ENCODE measurements around the gene TAOK2.
"Not testable (repeated sequence)": the region's sequence is repeated elsewhere in the genome, so short reads cannot be mapped to it uniquely, and the experiment has no call there.

The TAOK2 gene

DNA sequence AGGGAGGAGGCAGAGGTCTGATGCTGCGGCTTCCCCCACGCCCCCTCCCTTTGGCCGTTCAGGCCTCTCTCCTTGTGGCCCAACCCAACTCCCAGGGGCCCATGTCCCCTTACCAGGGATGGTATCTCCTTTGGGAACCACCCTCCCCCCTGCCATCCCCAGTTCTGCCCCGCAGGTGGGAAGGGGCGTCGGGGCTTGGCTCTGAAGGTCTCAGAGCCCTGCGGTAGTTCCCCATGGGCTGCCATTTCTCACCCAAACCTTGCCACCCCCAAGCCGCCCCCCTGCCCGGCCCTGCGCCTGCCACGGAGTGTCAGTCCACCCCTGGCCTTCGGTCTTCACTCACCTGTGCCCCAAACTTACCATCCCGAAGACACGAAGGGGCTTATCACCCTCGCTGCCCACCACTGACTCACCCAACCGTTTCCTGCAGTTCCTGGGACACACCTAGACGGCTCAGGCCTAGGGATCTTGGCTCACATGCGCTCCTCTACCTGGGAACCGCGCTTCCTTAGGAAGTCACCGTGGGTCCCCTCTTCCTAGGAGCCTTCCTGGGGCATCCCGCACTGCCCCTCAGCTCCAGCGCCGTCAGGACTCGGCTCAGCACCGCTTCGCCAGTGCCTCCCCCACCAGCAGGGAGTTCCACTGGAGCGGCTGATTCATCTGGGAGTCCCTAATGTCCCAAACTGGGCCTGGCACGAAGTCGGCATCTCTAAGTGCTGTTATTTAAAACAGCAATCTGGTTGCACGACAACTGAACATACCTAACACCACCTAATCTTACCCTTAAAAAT is 38.2 kb downstream of the TAOK2 start:
- TF ChIP-seq, protein P1, sequence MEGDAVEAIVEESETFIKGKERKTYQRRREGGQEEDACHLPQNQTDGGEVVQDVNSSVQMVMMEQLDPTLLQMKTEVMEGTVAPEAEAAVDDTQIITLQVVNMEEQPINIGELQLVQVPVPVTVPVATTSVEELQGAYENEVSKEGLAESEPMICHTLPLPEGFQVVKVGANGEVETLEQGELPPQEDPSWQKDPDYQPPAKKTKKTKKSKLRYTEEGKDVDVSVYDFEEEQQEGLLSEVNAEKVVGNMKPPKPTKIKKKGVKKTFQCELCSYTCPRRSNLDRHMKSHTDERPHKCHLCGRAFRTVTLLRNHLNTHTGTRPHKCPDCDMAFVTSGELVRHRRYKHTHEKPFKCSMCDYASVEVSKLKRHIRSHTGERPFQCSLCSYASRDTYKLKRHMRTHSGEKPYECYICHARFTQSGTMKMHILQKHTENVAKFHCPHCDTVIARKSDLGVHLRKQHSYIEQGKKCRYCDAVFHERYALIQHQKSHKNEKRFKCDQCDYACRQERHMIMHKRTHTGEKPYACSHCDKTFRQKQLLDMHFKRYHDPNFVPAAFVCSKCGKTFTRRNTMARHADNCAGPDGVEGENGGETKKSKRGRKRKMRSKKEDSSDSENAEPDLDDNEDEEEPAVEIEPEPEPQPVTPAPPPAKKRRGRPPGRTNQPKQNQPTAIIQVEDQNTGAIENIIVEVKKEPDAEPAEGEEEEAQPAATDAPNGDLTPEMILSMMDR (IDR thresholded peaks at IDR 0.05; ENCODE audit: borderline replicate concordance, insufficient read depth, low read depth, low read length), result no peak
- no peak overlapping the region for H3K4me3 ChIP-seq (ENCODE audit: low read depth, low read length)

DNA sequence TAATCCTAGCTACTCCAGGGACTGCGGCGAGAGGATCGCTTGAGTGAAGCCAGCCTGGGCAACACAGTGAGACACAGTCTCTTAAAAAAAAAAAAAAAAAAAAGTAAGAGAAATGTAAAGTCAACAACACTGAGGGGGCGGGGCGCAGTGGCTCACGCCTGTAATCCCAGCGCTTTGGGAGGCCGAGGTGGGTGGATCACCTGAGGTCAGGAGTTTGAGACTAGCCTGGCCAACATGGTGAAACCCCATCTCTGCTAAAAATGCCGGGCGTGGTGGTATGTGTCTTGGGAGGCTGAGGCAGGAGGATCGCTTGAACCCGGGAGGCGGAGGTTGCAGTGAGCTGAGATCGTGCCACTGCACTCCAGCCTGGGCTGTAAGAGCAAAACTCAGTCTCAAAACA is 38.9 kb downstream of the TAOK2 start:
- not testable (repeated sequence) for H3K4me3 ChIP-seq (ENCODE audit: low read depth, low read length)

DNA sequence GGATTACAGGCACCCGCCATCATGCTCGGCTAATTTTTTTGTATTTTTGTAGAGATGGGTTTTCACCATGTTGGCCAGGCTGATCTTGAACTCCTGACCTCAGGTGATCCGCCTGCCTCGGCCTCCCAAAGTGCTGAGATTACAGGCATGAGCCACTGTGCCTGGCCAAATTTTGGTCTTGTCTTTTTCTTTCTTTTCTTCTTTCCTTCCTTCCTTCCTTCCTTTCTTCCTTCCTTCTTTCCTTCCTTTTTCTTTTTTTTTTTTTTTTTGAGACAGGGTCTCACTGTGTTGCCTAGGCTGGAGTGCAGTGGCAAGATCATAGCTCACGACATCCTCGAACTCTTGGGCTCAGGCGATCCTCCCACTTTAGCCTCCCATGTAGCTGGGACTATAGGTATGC is 41.8 kb downstream of the TAOK2 start:
- not testable (repeated sequence) for H3K4me3 ChIP-seq (ENCODE audit: low read depth, low read length)

DNA sequence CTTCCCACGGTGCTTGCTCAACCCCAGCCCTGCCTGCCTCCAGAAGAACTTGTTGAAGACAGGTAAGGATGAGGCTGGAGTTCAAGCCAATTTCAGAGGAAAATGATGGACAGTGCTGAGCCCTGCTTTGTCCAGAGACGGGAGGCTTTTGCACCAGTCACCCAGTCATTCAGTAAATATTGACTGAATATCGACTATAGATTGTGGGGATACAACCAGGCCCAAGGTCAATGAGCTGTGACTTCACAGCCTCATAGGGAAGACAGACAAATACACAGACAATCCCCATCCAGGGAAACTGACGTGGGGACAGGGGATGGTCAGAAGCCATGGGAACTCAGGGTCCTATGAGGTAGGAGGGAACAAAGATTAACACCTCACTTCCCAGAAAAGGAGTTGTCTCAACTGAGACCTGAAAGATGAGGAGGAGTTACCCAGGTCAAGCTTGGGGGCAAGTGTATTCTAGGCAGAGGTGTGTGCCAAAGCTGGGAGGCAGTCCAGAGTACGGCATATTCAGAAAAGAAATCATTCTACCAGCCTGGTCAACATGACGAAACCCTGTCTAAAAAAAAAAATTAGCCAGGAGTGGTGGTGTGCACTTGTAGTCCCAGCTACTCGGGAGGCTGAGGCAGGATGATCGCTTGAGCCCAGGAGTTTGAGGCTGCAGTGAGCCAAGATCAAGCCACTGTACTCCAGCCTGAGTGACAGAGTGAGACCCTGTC is 43.0 kb downstream of the TAOK2 start:
- H3K4me3 ChIP-seq (ENCODE audit: low read depth, low read length), result no peak overlapping the region
- TF ChIP-seq, protein P1 (IDR thresholded peaks at IDR 0.05; ENCODE audit: borderline replicate concordance, insufficient read depth, low read depth, low read length), result no peak

DNA sequence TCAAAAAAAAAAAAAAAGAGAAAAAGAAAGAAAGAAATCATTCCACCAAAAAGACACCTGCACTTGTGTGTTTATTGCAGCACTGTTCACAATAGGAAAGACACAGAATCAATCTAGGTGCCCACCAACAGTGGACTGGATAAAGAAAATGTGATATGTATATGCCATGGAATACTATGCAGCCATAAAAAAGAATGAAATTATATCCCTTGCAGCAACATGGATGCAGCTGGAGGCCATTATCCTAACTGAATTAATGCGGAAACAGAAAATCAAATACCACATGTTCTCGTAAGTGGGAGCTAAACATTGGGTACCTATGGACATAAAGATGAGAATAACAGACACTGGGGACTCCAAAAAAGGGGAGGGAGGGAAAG is 43.6 kb downstream of the TAOK2 start:
- no peak overlapping the region for H3K4me3 ChIP-seq (ENCODE audit: low read depth, low read length)

DNA sequence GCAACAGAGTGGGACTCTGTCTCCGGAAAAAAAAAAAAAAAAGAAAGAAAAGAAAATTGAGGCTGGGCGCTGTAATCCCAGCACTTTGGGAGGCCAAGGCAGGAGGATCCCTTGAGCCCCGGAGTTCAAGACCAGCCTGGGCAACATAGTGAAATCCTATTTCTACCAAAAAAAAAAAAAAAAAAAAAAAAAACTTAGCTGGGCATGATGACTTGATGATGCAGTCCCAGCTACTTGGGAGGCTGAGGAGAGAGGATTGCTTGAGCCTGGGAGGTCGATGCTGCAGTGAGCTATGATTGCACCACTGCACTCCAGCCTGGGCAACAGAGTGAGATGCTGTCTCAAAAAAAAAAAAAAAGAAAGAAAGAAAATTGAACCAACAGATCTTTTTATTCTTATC is 44.3 kb downstream of the TAOK2 start:
- H3K4me3 ChIP-seq (ENCODE audit: low read depth, low read length), result not testable (repeated sequence)

More for the DNA sequence above, 43.6 kb downstream of the TAOK2 start:
- TF ChIP-seq, protein P1 (IDR thresholded peaks at IDR 0.05; ENCODE audit: borderline replicate concordance, insufficient read depth, low read depth, low read length), result no peak

DNA sequence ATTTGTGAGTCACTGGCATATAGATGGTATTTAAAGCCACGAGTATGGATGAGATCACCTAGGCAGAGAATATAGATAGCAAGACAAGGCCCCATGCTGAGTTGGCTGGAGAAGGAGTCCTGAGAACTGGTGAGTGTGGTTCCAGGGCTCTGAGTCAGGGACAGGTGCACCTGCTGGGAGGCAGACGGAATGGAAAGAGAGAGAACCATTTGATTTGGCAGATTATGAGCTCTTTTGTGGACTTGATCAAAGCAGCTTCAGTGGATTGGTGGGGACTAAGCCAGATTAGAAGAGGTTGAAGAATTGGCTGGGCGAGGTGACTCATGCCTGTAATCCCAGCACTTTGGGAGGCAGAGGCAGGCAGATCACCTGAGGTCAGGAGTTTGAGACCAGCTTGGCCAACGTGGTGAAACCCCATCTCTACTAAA is 45.1 kb downstream of the TAOK2 start:
- H3K4me3 ChIP-seq (ENCODE audit: low read depth, low read length), result no peak overlapping the region
- TF ChIP-seq, protein P1 (IDR thresholded peaks at IDR 0.05; ENCODE audit: borderline replicate concordance, insufficient read depth, low read depth, low read length), result no peak

DNA sequence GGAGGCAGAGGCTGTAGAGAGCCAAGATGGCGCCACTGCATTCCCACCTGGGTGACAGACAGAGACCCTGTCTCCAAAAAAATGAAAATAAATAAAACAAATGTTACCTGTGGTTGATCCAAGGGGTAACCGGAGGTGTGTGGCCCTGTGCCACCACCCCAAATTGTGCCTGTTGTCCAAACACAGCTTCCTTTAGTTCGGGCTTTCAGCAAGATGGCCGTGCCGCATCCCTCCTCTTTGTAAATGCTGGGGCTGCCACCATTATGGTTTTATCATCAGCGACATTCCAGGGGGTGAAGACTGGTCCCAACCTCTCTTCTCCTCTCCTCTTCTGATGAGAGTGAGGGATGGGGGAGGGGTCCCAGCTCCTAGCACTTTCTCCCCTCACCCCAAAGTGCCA is 49.2 kb downstream of the TAOK2 start, which contains the start of gene C16orf92:
TSS of gene C16orf92 (plus strand) at position 312 of the 400 bp plus-strand sequence. CDS start 143 bp downstream, outside the sequence.
- TF ChIP-seq, protein P1 (IDR thresholded peaks at IDR 0.05; ENCODE audit: borderline replicate concordance, insufficient read depth, low read depth, low read length), result no peak

More for the DNA sequence above, 49.2 kb downstream of the TAOK2 start, which contains the start of gene C16orf92:
- no peak within 1 kb of the TSS for H3K4me3 ChIP-seq (ENCODE audit: low read depth, low read length)
